K562 treated with DMSO at 1 percent for 4 hours (cell line): ENCODE measurements around the gene USP17L28. TPM values are rescaled to one million over a fixed set of nuclear protein-coding genes. Genes with fewer than 3 reads are reported as not detected.

Source experiments
- total RNA-seq: library from RNA; unstranded; fragments of 300-600 nt; gene quantifications from 2 replicates; pipeline ENCODE4 v1.2.3, GENCODE V29; 2022; ENCODE audit not compliant: insufficient read depth

USP17L28 gene, protein sequence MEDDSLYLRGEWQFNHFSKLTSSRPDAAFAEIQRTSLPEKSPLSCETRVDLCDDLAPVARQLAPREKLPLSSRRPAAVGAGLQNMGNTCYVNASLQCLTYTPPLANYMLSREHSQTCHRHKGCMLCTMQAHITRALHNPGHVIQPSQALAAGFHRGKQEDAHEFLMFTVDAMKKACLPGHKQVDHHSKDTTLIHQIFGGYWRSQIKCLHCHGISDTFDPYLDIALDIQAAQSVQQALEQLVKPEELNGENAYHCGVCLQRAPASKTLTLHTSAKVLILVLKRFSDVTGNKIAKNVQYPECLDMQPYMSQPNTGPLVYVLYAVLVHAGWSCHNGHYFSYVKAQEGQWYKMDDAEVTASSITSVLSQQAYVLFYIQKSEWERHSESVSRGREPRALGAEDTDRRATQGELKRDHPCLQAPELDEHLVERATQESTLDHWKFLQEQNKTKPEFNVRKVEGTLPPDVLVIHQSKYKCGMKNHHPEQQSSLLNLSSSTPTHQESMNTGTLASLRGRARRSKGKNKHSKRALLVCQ
- not detected in 2 replicates for total RNA-seq

DNA sequence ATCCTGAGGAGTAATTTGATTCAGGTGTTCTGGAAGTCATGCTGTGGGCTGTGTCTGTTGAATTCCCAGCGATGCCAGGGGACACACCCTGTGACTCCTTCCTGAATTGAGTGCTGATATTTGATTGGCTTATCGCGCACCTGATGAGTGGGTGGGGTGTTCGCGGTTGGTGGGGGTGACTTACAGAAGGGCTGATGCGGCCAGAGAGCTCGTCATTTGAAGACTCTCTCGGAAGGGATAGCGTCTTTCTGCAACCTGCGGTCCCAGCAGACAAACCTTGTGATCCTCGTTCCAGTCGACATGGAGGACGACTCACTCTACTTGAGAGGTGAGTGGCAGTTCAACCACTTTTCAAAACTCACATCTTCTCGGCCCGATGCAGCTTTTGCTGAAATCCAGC lies at the start of gene USP17L28:
Gene USP17L28 (plus strand): TSS at position 301 of the 400 bp plus-strand sequence. CDS start 0 bp downstream, at position 301.

GRCh38 chr4:9324865-9325264 lies 23.8 kb upstream of the USP17L28 start, which contains the start of gene USP17L24:
Gene USP17L24, plus strand, starts transcription at chr4:9325165. Its CDS starts 0 bp downstream, at chr4:9325165.

GRCh38 chr4:9329611-9330010 lies 19.1 kb upstream of the USP17L28 start, which contains the start of gene USP17L25:
Gene USP17L25, plus strand, starts transcription at chr4:9329911. Its CDS starts 0 bp downstream, at chr4:9329911.

GRCh38 chr4:9334358-9334757 lies 14.3 kb upstream of the USP17L28 start, which contains the start of gene USP17L26:
Gene USP17L26, plus strand, starts transcription at chr4:9334658. Its CDS starts 0 bp downstream, at chr4:9334658.

DNA sequence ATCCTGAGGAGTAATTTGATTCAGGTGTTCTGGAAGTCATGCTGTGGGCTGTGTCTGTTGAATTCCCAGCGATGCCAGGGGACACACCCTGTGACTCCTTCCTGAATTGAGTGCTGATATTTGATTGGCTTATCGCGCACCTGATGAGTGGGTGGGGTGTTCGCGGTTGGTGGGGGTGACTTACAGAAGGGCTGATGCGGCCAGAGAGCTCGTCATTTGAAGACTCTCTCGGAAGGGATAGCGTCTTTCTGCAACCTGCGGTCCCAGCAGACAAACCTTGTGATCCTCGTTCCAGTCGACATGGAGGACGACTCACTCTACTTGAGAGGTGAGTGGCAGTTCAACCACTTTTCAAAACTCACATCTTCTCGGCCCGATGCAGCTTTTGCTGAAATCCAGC lies 9.6 kb upstream of the USP17L28 start, which contains the start of gene USP17L5:
Gene USP17L5 (plus strand): TSS at position 301 of the 400 bp plus-strand sequence. CDS start 0 bp downstream, at position 301.

DNA sequence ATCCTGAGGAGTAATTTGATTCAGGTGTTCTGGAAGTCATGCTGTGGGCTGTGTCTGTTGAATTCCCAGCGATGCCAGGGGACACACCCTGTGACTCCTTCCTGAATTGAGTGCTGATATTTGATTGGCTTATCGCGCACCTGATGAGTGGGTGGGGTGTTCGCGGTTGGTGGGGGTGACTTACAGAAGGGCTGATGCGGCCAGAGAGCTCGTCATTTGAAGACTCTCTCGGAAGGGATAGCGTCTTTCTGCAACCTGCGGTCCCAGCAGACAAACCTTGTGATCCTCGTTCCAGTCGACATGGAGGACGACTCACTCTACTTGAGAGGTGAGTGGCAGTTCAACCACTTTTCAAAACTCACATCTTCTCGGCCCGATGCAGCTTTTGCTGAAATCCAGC lies 4.8 kb upstream of the USP17L28 start, which contains the start of gene USP17L27:
Gene USP17L27 (plus strand): TSS at position 301 of the 400 bp plus-strand sequence. CDS start 0 bp downstream, at position 301.

GRCh38 chr4:9353338-9353737 lies 4.6 kb downstream of the USP17L28 start, which contains the start of gene USP17L29:
Gene USP17L29, plus strand, starts transcription at chr4:9353638. Its CDS starts 0 bp downstream, at chr4:9353638.

GRCh38 chr4:9362829-9363228 lies 14.1 kb downstream of the USP17L28 start, which contains the start of gene USP17L30:
Gene USP17L30, plus strand, starts transcription at chr4:9363129. Its CDS starts 0 bp downstream, at chr4:9363129.

Other genes with a start within 250 kb of the USP17L28 start
- not detected in 2 replicates for gene FAM90A26, start 178.5 kb upstream of the USP17L28 start, total RNA-seq
- gene USP17L10, start 138.2 kb upstream of the USP17L28 start, total RNA-seq, result not detected in 2 replicates
- gene USP17L11, start 133.5 kb upstream of the USP17L28 start, total RNA-seq, result not detected in 2 replicates
- not detected in 2 replicates for gene USP17L12, start 128.7 kb upstream of the USP17L28 start, total RNA-seq
- gene USP17L13, start 124.0 kb upstream of the USP17L28 start, total RNA-seq, result not detected in 2 replicates
- gene USP17L15, start 114.5 kb upstream of the USP17L28 start, total RNA-seq, result not detected in 2 replicates
- gene USP17L17, start 105.0 kb upstream of the USP17L28 start, total RNA-seq, result not detected in 2 replicates
- gene USP17L18, start 100.3 kb upstream of the USP17L28 start, total RNA-seq, result not detected in 2 replicates
- not detected in 2 replicates for gene USP17L19, start 95.5 kb upstream of the USP17L28 start, total RNA-seq
- not detected in 2 replicates for gene USP17L20, start 90.8 kb upstream of the USP17L28 start, total RNA-seq
- gene USP17L21, start 86.0 kb upstream of the USP17L28 start, total RNA-seq, result not detected in 2 replicates
- not detected in 2 replicates for gene USP17L22, start 81.3 kb upstream of the USP17L28 start, total RNA-seq
- gene USP17L24, start 23.7 kb upstream of the USP17L28 start, total RNA-seq, result not detected in 2 replicates
- not detected in 2 replicates for gene USP17L25, start 19.0 kb upstream of the USP17L28 start, total RNA-seq
- not detected in 2 replicates for gene USP17L26, start 14.2 kb upstream of the USP17L28 start, total RNA-seq
- not detected in 2 replicates for gene USP17L5, start 9.5 kb upstream of the USP17L28 start, total RNA-seq
- not detected in 2 replicates for gene USP17L27, start 4.7 kb upstream of the USP17L28 start, total RNA-seq
- not detected in 2 replicates for gene USP17L29, start 4.7 kb downstream of the USP17L28 start, total RNA-seq
- not detected in 2 replicates for gene USP17L30, start 14.2 kb downstream of the USP17L28 start, total RNA-seq
- gene DEFB131A, start 95.5 kb downstream of the USP17L28 start, total RNA-seq, result not detected in 2 replicates